Smooth muscle cell (in vitro differentiated cells): ENCODE results near the gene PHLDB1. TPM values are rescaled to one million over a fixed set of nuclear protein-coding genes. Genes with fewer than 3 reads are reported as not detected.
A peak's percentile ranks its signal among the peaks of the same experiment; 100 is the strongest.

Source experiments
- DNase-seq: peaks from one replicate; lab custom pipeline; 2025; ENCODE audit not compliant: unreplicated experiment; lab: John Stamatoyannopoulos, UW
- H2AFZ ChIP-seq: fragments of 200-600 bp; sonication (generic); 2 replicates; pipeline ENCODE4 v1.6.0; 2016; ENCODE audit warnings: antibody characterized with exemption, low read depth, mild to moderate bottlenecking
- H3F3A ChIP-seq: fragments of 200-600 bp; sonication (generic); 2 replicates; pipeline ENCODE4 v1.6.0; 2017; ENCODE audit warnings: antibody characterized with exemption, low read depth
- H3K27ac ChIP-seq: fragments of 200-600 bp; sonication (generic); 2 replicates; pipeline ENCODE4 v1.5.1; 2016; ENCODE audit warnings: low read depth, mild to moderate bottlenecking
- H3K27me3 ChIP-seq: fragments of 200-600 bp; sonication (generic); 2 replicates; pipeline ENCODE4 v1.6.1; 2016; ENCODE audit warnings: low read depth, mild to moderate bottlenecking
- H3K36me3 ChIP-seq: fragments of 200-600 bp; sonication (generic); 2 replicates; pipeline ENCODE4 v1.5.1; 2016; ENCODE audit warnings: low read depth
- H3K4me1 ChIP-seq: fragments of 200-600 bp; sonication (generic); 2 replicates; pipeline ENCODE4 v1.5.1; 2016; ENCODE audit warnings: low read depth
- H3K4me2 ChIP-seq: fragments of 200-600 bp; sonication (generic); 2 replicates; pipeline ENCODE4 v1.6.0; 2016; ENCODE audit warnings: mild to moderate bottlenecking
- H3K4me3 ChIP-seq: fragments of 200-600 bp; sonication (generic); 2 replicates; pipeline ENCODE4 v1.5.1; 2016; ENCODE audit warnings: mild to moderate bottlenecking
- H3K79me2 ChIP-seq: fragments of 200-600 bp; sonication (generic); 2 replicates; pipeline ENCODE4 v1.6.0; 2016; ENCODE audit warnings: low read depth, mild to moderate bottlenecking
- H3K9ac ChIP-seq: fragments of 200-600 bp; sonication (generic); 2 replicates; pipeline ENCODE4 v1.6.0; 2016; ENCODE audit warnings: low read depth
- H3K9me3 ChIP-seq: fragments of 200-600 bp; sonication (generic); replicated peaks from 2 replicates; pipeline ENCODE4 v1.5.1; 2016; ENCODE audit warnings: low read depth
- H4K20me1 ChIP-seq: fragments of 200-600 bp; sonication (generic); 2 replicates; pipeline ENCODE4 v1.6.0; 2016; ENCODE audit warnings: low read depth
- WGBS: methylation state at CpG from one replicate; pipeline ENCODE4 v1.1.7; 2016; ENCODE audit warnings: low lambda C conversion rate; 5-methylcytosine and 5-hydroxymethylcytosine counted together
- polyA plus RNA-seq: library from polyadenylated mRNA; unstranded; fragments of >200 nt; fragmentation: Nextera tagmentation; extraction: Ambion mirVana; gene quantifications from 2 replicates; pipeline ENCODE4 v1.2.1, GENCODE V29; 2016
- total RNA-seq: library from RNA; depleted of rRNA; stranded (reverse); fragments of >200 nt; gene quantifications from 2 replicates; pipeline ENCODE4 v1.2.3, GENCODE V29; 2014
- TF ChIP-seq, protein P1 (sequence below): fragments of 200-600 bp; sonication (generic); IDR thresholded peaks from 2 replicates; pipeline ENCODE4 v1.5.1; 2017; ENCODE audit warnings: borderline replicate concordance, mild to moderate bottlenecking, antibody characterized with exemption; ENCODE audit not compliant: insufficient read depth, poor library complexity, severe bottlenecking

Gene PHLDB1
- total and polyA plus RNA-seq, 2 experiments from 2014 or later = 86.0 to 89.0 TPM

DNA sequence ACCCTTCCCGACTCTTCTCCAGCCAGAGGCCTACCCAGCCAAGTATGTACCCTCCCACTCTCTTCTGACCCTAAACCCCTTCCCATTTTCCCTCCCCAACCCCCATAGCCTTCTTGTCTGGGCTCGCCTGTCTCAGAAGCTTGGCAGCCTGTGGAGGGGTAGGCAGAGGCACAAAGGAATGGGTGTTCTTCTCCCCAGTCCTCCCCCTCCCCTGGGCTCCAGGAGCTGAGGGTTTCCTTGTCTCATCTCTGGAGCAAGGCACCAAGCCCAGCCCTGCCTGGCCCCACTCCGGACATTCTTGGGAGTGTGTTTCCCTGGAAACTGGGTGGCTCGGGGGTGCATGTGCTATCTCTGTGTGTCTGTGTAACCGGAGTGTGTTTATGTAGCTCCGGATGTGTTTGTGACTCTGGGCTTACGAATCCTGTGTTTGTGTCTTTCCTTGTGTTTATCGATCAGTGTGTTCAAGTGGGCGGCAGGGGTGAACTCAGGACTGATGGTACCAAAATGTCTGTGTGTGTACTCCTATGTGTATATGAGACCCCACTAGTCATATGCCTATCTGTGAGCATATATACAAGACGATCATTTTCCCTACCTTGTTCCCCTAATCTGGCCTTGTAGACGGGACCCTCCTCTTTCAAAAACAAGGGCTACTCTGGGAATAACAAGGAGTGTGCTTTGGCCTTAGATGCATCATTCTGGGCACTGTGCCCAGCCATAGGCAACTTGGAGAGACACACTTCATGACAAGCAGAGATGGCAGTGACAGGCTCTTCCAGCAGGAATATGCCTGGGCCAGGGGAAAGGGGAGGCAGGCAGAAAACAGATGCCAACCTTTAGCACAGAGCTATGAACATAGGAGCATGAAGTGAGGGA is 10.9 kb downstream of the PHLDB1 start:
- no peaks in the 10 kb centered on the region for H3K27me3 ChIP-seq
- peaks cover 6% of the 10 kb centered on the region for H3K79me2 ChIP-seq
- peaks cover 54% of the 10 kb centered on the region for H3K4me1 ChIP-seq
- H3K9me3 ChIP-seq = no peaks in the 10 kb centered on the region
- peak; percentile 23 for DNase-seq
- peak overlapping the region; percentile 93 for H3K9ac ChIP-seq
- H3K27ac ChIP-seq = peak overlapping the region; percentile 99
- no peaks in the 10 kb centered on the region for H3K36me3 ChIP-seq
- peaks cover 27% of the 10 kb centered on the region for H3F3A ChIP-seq
- no peak overlapping the region for H3K4me3 ChIP-seq
- WGBS = 17% methylated on average over 11 of the region's 11 CpGs
- TF ChIP-seq, protein P1, sequence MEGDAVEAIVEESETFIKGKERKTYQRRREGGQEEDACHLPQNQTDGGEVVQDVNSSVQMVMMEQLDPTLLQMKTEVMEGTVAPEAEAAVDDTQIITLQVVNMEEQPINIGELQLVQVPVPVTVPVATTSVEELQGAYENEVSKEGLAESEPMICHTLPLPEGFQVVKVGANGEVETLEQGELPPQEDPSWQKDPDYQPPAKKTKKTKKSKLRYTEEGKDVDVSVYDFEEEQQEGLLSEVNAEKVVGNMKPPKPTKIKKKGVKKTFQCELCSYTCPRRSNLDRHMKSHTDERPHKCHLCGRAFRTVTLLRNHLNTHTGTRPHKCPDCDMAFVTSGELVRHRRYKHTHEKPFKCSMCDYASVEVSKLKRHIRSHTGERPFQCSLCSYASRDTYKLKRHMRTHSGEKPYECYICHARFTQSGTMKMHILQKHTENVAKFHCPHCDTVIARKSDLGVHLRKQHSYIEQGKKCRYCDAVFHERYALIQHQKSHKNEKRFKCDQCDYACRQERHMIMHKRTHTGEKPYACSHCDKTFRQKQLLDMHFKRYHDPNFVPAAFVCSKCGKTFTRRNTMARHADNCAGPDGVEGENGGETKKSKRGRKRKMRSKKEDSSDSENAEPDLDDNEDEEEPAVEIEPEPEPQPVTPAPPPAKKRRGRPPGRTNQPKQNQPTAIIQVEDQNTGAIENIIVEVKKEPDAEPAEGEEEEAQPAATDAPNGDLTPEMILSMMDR = no peak
- peak overlapping the region; percentile 67 for H3K4me2 ChIP-seq
- peaks cover 8% of the 10 kb centered on the region for H4K20me1 ChIP-seq
- no peak overlapping the region for H2AFZ ChIP-seq

DNA sequence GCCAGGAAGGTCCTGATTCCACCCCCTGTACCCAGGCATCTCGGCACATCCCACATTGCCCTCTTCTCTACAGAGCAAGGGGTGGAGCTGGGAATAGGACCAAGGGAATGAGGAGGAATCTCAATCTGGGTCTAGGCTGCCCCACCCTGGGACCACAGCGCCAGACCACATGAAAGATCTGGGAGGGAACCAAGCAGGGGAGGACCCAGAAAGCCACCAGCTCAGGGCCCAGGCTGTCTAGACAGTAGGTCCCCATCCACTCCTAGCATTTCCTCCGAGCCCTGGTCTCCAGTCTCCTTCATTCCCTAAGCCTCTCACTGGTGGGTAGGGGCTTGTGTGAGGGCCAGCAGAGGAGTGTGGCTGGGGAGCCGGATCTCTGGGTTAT is 11.6 kb downstream of the PHLDB1 start:
- WGBS = 30% methylated on average over 4 of the region's 4 CpGs
- no peaks in the 10 kb centered on the region for H3K36me3 ChIP-seq
- H3K79me2 ChIP-seq = peaks cover 12% of the 10 kb centered on the region
- peaks cover 56% of the 10 kb centered on the region for H3K4me1 ChIP-seq
- TF ChIP-seq, protein P1 = no peak
- no peak overlapping the region for H2AFZ ChIP-seq
- H3K4me3 ChIP-seq = no peak overlapping the region
- peak overlapping the region; percentile 99 for H3K27ac ChIP-seq
- no peaks in the 10 kb centered on the region for H3K9me3 ChIP-seq
- no peaks in the 10 kb centered on the region for H3K27me3 ChIP-seq
- peaks cover 14% of the 10 kb centered on the region for H4K20me1 ChIP-seq
- peaks cover 27% of the 10 kb centered on the region for H3F3A ChIP-seq
- H3K4me2 ChIP-seq = peak overlapping the region; percentile 67
- H3K9ac ChIP-seq = peak overlapping the region; percentile 93
- DNase-seq = no peak

DNA sequence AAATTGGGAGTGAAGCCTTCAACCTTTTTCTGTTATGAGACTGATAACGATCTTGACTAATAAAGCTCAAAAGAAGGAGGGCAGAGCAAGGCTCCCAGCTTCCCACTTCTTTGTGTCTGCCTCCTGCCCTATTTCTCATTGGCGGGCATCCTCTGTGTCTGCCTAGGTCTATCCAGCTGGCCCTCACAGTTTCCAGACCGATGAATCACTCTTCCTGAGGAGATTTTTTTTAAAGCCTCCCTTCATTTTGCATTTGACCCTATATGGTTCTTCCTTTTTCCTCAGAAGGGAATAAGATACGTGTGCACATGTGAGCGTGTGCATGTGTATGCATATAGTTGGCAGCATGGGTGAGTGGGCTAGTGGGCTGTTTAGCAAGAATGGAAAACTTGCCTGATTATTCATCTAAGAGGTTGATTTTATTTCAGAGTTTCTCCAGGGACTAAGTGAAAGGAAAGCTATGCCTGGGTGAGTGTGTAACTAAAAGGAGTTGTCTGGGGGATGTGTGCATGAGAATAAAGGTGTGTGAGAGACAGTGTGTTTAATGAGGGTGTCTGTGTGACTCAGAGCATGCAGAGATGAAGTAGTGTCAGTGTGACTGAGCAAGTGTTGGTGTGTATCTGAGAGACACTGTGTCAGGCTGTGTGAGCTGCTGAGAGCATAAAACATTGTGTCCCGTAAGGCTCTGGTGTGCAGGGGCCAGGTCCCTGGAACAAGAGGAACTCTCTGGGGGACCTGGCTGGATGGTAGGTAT is 12.2 kb downstream of the PHLDB1 start:
- 29% methylated on average over 6 of the region's 6 CpGs for WGBS

More for the DNA sequence above, 12.2 kb downstream of the PHLDB1 start:
- no peak for DNase-seq
- Histone ChIP-seq H3K4me2 (peak overlapping the region; percentile 91), H3K27me3 (no peaks in the 10 kb centered on the region), H3K9ac (peak overlapping the region; percentile 93), H4K20me1 (peaks cover 19% of the 10 kb centered on the region), H3K36me3 (no peaks in the 10 kb centered on the region), H2AFZ (no peak overlapping the region), H3K27ac (peak overlapping the region; percentile 99), H3K4me3 (no peak overlapping the region), H3F3A (peaks cover 27% of the 10 kb centered on the region), H3K4me1 (peaks cover 53% of the 10 kb centered on the region), H3K79me2 (peaks cover 17% of the 10 kb centered on the region), H3K9me3 (no peaks in the 10 kb centered on the region)
- TF ChIP-seq, protein P1 = no peak
